Ascending aorta (tissue), 2 donors: ENCODE results near the gene RHBG. TPM values are rescaled to one million over a fixed set of nuclear protein-coding genes. Genes with fewer than 3 reads are reported as not detected.

Experiments used
- DNase-seq, 2 donors: peaks; one replicate each; pipeline ENCODE4 v3.0.0-alpha.2; 2019; ENCODE audit warnings: low spot score in 2 of 2
- H3K27ac ChIP-seq, 2 donors: fragments of 200-600 bp; sonication (generic); one replicate each; pipeline ENCODE4 v1.5.1; 2016 to 2017; ENCODE audit warnings: mild to moderate bottlenecking in 1 of 2
- H3K27me3 ChIP-seq: fragments of 200-600 bp; sonication (generic); one replicate; pipeline ENCODE4 v1.5.1; 2017
- H3K36me3 ChIP-seq, 2 donors: fragments of 200-600 bp; sonication (generic); one replicate each; pipeline ENCODE4 v1.5.1; 2016
- H3K4me1 ChIP-seq, 2 donors: fragments of 200-600 bp; sonication (generic); one replicate each; pipeline ENCODE4 v1.5.1; 2016 to 2017; ENCODE audit warnings: mild to moderate bottlenecking in 1 of 2
- H3K4me3 ChIP-seq, 2 donors: fragments of 200-600 bp; sonication (generic); one replicate each; pipeline ENCODE4 v1.5.1; 2016 to 2017; ENCODE audit warnings: mild to moderate bottlenecking in 1 of 2
- H3K9me3 ChIP-seq, 2 donors: fragments of 200-600 bp; sonication (generic); one replicate each; pipeline ENCODE4 v1.5.1; 2016
- intact Hi-C: fragments of 100-400 bp; cut with DNase I; formaldehyde crosslinking; loops from one replicate; pipeline ENCODE4 v1.15.1; 2023
- total RNA-seq: library from RNA; depleted of rRNA; stranded (reverse); fragments of >200 nt; gene quantifications from one replicate; pipeline ENCODE4 v1.1.0, GENCODE V29; 2016
- TF ChIP-seq, protein P1 (sequence below), 3 experiments: fragments of 200-600 bp in 2 of 3; fragments of 450-650 bp in 1 of 3; sonication (generic) in 2 of 3; IDR thresholded peaks; one replicate each; pipeline ENCODE4 v1.5.1; 2016 to 2019; ENCODE audit warnings: antibody characterized with exemption in 3 of 3, mild to moderate bottlenecking in 1 of 3, moderate library complexity in 1 of 3

RHBG gene
- total RNA-seq, 1 donor from 2014 or later, result not detected

DNA sequence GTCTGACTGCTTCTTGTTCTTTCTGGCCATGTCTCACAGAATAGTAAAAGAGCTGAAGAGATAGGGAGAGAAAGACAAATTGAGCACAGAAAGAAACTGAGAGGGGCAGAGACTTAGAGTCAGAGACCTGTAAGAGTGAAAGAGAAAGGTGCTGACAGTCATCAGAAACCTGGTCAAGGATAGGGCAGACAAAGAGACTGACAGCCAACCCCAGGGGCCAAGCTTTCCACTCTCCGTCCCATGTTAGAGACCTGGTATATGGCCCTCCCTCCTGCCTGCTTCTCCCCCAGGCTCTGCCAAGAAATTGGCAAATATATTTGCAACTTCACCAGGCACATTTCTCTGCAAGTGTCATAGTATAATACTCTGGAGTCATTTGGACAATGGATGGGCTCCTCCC, 64.6 kb downstream of the RHBG start:
- no peak overlapping the region for H3K27ac ChIP-seq
- no peak for DNase-seq
- peaks cover 9 to 14% of the 10 kb centered on the region in 2 donors for H3K4me1 ChIP-seq
- TF ChIP-seq, protein P1, sequence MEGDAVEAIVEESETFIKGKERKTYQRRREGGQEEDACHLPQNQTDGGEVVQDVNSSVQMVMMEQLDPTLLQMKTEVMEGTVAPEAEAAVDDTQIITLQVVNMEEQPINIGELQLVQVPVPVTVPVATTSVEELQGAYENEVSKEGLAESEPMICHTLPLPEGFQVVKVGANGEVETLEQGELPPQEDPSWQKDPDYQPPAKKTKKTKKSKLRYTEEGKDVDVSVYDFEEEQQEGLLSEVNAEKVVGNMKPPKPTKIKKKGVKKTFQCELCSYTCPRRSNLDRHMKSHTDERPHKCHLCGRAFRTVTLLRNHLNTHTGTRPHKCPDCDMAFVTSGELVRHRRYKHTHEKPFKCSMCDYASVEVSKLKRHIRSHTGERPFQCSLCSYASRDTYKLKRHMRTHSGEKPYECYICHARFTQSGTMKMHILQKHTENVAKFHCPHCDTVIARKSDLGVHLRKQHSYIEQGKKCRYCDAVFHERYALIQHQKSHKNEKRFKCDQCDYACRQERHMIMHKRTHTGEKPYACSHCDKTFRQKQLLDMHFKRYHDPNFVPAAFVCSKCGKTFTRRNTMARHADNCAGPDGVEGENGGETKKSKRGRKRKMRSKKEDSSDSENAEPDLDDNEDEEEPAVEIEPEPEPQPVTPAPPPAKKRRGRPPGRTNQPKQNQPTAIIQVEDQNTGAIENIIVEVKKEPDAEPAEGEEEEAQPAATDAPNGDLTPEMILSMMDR (IDR thresholded peaks at IDR 0.05), result no peak
- H3K4me3 ChIP-seq, result no peak overlapping the region
- H3K9me3 ChIP-seq, result no peaks in the 10 kb centered on the region
- intact Hi-C loops, result no loop called here
- H3K27me3 ChIP-seq, result peaks cover 43% of the 10 kb centered on the region
- no peaks in the 10 kb centered on the region for H3K36me3 ChIP-seq

Other genes starting within 250 kb of the RHBG start
- gene SEMA4A, start 215.6 kb upstream of the RHBG start, total RNA-seq, result 0.64 TPM
- gene SLC25A44, start 175.1 kb upstream of the RHBG start, total RNA-seq, result 13.5 TPM
- 61.4 TPM for gene PMF1, start 156.2 kb upstream of the RHBG start, total RNA-seq
- gene BGLAP, start 127.0 kb upstream of the RHBG start, total RNA-seq, result 19.1 TPM
- gene PAQR6, start 121.2 kb upstream of the RHBG start, total RNA-seq, result not detected
- 76.5 TPM for gene SMG5, start 86.4 kb upstream of the RHBG start, total RNA-seq
- gene TMEM79, start 84.9 kb upstream of the RHBG start, total RNA-seq, result not detected
- 58.0 TPM for gene GLMP, start 73.5 kb upstream of the RHBG start, total RNA-seq
- not detected for gene VHLL, start 69.9 kb upstream of the RHBG start, total RNA-seq
- 109 TPM for gene CCT3, start 30.9 kb upstream of the RHBG start, total RNA-seq
- not detected for gene TSACC, start 30.7 kb upstream of the RHBG start, total RNA-seq
- gene MEF2D, start 131.6 kb downstream of the RHBG start, total RNA-seq, result 106 TPM
- gene IQGAP3, start 203.4 kb downstream of the RHBG start, total RNA-seq, result not detected
- gene TTC24, start 210.5 kb downstream of the RHBG start, total RNA-seq, result not detected
- gene NAXE, start 222.6 kb downstream of the RHBG start, total RNA-seq, result 85.3 TPM
- gene GPATCH4, start 232.3 kb downstream of the RHBG start, total RNA-seq, result 29.4 TPM